GM19193 (cell line): ENCODE data around the gene COX4I2.
A peak's percentile ranks its signal among the peaks of the same experiment; 100 is the strongest.

Source experiments
- POLR2A ChIP-seq: IDR thresholded peaks from 4 replicates; pipeline ENCODE4 v1.6.1; 2011; ENCODE audit not compliant: insufficient read depth, insufficient read length; ENCODE audit errors: extremely low read depth

Gene COX4I2

DNA sequence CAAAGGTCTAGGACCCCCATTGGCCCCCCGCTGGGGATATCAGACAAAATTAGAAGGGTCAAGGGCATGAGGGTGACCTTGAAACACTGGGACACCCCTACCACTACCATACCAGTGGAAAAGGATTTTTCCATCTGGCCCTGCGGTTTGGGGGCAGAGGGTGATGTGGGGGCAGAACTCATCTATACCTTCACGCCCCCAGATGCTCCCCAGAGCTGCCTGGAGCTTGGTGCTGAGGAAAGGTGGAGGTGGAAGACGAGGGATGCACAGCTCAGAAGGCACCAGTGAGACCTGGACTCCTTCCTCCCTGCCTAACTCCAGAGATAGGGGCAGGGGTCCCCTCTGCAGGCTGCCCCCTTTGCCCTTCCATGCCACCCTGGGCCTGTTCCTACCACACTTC, 1.1 kb downstream of the COX4I2 start:
- TF ChIP-seq POLR2A = no peak

DNA sequence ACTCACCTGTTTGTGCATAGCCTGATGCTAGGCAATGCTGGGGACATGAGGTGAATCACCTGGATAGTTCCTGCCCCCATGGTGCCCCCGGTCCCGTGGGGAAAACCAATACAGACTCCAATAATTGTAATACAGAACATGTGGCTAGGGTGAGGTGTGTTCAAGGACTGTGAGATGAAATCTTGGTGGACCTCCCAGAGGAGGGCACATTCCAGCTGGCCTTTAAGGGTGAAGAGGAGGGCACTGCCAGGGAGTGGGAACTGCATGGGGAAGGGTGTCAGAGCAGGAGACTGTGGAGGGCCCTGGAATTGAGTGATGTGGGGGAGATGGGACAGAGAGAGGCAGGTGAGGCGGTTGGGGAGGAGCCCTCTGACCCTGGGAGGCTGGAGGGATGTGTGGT, 2.5 kb downstream of the COX4I2 start:
- no peak for TF ChIP-seq POLR2A

DNA sequence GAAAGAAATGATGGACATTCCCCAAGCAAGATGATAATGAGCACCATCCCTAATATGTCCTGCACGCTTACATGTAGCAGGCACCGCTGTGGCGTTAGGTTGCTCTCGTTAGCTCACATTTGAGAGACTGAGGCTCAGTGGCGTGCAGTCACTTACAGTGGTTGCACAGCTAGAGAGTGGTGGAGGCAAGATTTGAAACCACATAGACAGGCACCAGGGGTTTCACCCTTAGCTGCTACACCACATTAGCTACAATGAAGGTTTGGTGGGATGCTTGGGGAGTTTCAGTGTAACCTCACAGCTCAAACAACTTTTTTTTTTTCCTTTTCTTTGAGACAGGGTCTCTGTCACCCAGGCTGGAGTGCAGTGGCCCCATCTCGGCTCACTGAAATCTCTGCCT, 3.7 kb downstream of the COX4I2 start:
- no peak for TF ChIP-seq POLR2A

DNA sequence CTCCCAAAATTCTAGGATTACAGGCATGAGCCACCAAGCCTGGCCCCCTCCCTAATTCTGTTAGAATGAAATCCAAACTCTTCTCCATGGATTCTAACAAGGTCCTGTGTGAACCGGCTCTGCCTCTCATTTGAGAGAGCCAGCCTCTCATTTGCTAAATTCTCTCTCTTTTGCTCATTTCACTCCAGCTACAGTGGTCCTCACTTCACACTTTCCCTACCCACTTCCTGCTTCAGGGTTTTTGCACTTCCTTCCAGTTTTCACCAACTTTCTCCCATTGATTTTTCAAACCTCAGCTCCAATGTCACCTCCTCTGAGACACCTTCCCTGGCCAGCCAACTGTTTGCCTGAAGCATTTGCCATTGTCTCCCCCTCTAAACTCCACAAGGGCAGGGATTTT, 5.1 kb downstream of the COX4I2 start:
- no peak for TF ChIP-seq POLR2A

DNA sequence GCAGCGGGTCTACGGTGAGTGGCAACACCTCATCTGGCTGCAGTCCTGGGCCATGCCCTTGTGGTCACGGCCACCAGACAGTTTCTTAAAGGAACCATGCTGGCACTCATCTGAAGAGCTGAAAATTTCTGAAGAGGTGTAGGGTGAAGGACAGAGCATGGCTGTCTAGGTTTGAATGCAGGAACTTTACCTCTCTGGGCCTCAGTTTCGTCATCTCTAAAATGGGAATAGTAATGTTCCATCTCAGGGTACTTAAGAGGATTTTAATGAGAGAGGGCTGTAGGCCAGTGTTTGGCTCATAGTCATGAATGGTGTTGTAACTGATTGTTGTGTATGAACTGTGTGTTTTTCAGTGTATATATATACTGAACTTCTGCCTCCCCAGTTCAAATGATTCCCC, 5.8 kb downstream of the COX4I2 start:
- TF ChIP-seq POLR2A = no peak

DNA sequence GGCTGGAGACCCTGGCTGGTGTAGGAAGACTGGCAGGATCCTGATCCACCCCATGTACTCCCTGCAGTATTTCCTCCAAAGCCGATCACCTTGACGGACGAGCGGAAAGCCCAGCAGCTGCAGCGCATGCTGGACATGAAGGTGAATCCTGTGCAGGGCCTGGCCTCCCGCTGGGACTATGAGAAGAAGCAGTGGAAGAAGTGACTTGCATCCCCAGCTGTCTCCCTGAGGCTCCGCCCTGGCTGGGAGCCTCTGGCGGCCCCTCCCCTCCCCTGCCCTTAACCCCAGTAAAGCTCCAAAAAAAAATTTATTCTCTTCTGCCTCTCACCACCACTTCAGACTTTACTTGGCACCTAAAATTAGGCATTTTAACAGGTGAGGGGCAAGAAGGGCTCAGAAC, 7.0 kb downstream of the COX4I2 start:
- TF ChIP-seq POLR2A = no peak

DNA sequence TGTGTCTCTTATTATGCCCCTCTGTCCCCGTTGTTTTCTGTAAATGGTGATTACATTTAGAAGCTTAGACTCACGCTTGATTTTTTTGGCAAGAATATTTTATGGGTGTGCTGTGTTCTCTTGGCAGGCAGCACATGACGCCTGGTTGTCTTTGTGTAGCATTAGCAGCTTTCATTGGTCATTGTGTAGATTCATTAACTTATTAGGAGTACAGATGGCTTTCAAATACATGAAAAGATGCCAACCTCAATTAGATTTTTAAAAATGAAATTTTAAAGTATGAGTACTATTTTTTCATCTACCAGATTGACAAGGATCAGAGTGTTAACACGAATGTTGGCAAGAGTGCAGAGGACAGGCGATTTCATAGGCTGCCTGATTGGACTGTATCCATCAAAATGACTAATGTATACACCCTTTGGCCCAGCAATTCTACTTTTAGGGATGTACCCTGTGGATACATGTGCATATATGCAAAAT, 15.2 kb downstream of the COX4I2 start:
- no peak for TF ChIP-seq POLR2A

DNA sequence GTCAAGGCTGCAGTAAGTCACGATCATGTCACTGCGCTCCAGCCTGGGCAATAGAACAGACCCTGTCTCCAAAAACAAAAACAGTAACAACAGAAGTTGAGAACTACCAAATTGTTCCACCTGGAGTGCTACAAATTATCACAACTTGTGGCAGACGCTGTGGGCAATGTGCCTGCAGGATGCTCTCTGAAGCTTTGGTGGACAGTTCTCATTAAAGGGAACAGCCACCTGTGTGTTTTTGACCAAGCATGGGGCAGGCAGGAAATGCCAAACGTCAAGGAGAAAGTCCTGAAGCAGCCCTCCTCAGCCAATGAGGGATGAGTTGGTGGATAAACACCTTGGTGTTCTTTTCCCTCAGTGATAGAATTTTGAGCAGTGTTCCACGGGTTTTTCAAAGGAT, 15.8 kb downstream of the COX4I2 start:
- no peak for TF ChIP-seq POLR2A

DNA sequence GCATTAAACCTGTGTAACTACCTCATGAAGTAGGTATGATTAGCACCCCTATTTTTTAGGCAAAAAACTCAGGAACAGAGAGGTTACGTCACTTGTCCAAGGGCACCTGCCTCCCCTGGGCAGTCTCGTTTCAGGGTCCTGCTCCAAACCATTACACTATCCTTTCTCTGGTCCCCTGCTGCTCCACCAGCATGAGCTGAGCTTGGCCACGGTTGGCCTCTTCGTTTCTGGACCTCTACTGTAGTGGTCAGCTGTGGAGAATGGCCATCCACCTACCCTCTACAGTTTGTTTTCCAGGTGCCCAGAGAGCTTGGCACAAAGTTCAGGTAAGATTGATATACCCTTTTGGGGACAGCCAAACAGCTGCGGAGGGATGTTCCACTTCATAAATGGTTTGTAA, 16.8 kb downstream of the COX4I2 start:
- TF ChIP-seq POLR2A = no peak

DNA sequence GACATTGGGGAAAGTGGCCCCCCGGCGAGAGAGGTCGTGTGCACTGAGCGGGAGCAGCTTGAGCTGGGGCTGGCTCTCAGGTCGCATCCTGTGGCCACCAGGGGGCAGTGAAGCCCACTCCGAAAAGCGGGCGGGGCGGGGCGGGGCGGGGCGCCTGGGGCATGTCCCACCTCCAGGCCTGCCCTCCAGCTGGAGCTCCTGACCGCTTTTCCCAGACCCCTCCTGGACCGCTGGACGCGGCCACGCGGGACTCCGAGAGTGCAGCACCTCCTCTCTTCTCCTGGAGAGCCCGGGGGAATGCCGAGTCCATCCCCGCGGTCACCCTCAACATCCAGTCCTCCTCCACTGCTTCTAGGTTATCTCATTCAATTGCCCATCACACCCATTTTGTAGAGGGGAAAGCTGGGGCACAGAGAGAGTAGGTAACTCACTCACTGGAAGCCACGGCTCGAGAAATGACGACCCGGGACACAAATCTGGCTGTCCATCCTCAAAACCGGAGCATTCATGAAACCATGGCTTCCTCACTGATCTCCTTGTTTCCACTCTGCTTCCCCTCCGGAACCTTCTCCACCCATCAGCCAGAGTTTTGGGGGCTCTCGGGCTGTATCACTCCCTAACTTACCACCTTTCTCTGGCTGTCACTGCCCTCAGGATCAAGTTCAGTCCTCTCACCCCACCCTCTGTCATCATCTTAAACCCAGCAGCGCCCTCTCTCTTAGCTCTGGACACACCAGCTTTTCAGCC, 24.1 kb downstream of the COX4I2 start:
- TF ChIP-seq POLR2A = peak; percentile 51

DNA sequence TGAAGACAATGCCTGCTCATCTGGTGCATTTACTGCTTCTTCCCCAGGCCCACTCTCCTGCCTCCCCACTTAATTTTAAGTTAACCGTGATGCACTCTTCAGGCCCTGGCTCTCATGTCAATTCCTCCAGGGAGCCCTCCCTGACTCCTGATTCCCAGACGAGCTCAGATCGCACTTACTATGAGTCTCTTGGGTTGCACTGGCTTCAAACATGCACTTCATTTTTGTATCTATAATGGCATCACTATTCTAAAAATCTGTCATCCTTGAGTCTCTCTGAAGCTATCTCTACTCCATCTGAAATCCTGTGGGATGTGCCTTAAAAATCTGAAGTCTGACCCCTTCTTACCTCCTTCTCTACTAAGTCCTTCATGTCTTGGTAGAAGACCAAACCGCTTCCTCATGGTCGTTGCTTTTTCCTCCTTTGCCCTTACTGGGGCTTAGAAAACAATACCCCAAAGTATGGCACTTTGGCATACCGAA, 24.7 kb downstream of the COX4I2 start:
- no peak for TF ChIP-seq POLR2A

DNA sequence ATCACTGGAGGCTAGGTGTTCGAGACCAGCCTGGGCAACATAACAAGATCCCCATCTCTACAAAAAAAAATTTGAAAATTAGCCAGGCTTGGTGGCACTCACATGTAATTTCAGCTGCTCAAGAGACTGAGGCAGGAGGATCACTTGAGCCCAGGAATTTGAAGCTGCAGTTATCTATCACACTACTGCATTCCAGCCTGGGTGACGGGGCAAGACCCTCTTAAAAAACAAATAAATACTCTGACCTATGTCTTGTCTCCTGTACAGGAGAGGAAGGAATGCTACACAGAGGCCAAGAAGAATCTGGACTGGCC, 25.8 kb downstream of the COX4I2 start:
- TF ChIP-seq POLR2A = no peak

DNA sequence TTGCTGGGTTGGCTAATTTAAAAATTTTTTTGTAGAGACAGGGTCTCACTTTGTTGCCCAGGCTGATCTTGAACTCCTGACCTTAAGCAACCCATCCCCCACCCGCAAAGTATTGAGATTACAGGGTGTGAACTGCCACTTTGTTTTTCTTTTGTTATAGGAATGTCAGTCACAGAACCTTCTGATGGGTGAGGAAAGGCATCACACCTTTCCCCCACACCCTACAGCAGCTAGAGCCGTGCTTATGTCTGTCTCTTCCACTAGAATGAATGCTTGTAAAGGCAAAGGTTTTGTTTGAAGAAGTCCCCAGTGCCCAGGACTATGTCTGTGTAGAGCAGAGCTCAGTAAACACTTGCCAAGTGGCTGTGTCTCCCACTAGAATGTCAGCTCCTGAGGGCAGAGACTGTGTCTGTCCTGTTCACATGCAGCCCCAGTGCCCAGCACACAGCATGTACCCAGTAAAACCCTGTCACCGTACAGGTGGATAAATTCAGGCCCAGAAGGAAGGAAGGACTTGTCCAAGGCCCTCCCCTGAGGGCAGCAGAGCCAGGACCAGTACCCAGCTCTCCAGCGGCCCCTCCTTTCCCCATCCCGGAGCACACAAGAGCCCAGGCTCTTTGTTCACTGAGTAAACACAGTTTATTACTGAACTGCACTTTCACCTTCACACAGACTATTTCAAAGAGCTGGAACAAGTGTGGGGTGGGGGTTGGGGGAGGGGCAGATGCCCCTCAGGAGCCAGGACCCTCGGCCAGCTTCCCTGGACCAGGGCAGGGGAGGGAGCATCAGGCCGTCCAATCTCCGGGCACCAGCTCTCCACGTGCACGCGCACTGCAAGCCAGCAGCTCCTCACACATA, 26.4 kb downstream of the COX4I2 start:
- no peak for TF ChIP-seq POLR2A

DNA sequence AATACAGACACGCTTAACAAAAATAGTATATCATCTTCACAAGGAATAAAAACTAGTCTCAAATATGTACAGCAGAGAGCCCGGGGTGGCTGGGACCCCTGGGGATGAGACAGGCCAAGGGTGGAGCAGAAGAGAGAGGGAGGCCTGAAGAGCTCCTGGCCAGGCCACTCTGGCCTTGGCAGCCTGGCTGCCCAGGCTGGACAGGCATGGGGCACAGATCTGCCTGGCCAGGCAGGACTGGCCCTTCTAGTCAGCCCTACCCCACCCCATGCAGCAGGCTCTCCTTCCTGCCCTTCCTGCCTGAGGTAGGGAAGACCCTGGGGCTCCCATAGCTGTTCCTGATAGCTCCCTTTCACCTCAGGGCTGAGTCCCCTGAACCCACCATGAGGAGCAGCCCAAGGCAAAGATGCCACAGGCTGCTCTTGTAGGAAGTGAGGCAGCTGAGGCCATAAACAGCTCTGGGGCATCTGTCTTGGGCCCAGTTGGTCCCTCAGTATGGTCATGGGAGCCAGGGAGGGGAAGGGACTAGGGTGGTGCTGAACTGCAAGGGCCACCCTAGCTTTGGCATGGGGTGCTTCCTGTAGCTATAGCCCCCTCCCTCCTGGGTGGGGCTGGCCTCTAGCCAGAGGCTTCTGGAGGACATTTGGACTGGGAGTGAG, 27.1 kb downstream of the COX4I2 start:
- no peak for TF ChIP-seq POLR2A

DNA sequence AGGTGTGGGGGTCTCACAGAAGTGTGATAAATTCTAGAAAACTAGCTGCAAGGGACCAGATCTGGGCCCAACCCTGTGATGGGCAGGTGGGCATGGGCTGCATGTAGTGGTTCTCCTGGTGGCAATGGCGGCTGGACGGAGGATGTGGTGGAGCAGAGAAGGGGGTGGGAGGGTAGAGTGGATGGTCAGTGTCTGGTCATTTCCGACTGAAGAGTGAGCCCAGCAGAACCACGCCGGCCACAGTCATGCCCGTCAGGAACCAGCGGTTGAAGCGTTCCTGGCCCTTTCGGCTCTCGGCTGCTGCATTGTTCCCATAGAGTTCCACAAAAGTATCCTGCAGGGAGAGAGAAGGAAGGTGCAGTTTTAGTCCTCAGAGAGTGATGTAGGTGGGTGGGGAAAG, 28.0 kb downstream of the COX4I2 start:
- no peak for TF ChIP-seq POLR2A
